ENCODE measurements around the gene CFAP126.

Gene CFAP126

DNA sequence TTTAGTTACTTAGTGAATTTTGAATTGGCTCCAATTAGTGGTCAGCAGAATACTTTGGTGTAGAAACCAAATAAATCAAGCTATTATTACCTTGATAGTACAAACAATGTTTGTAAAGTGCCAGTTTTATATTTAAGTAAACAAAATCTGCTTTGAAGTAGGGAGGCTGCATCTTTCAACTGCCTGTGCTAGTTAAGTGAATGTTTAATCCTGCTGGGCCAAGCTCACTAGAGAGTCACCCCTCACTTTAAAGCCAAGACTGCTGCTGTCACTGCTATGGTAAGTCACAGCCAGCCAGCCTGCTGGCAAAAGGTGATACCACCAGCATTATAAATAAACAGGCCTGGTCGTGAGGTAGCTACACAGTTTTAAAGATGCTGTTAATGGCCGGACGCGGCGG, 10.3 kb upstream of the CFAP126 start:
- Histone ChIP-seq H4K20me1 (ENCODE audit: insufficient read depth, low read length) (no peaks in the 10 kb centered on the region), H3K4me3 (ENCODE audit: low read length) (no peak overlapping the region), H3K4me1 (ENCODE audit: low read length) (peaks cover 10% of the 10 kb centered on the region), H3K79me2 (ENCODE audit: low read length) (no peaks in the 10 kb centered on the region), H3K27me3 (ENCODE audit: low read depth, low read length) (no peaks in the 10 kb centered on the region), H2AFZ (ENCODE audit: low read depth, low read length) (no peak overlapping the region), H3K36me3 (replicated peaks; ENCODE audit: low read depth, low read length) (no peaks in the 10 kb centered on the region), H3K4me2 (ENCODE audit: low read length) (no peak overlapping the region), H3K9me3 (ENCODE audit: insufficient read depth, low read length) (no peaks in the 10 kb centered on the region), H3K9ac (ENCODE audit: low read length) (no peak overlapping the region), H3K27ac (ENCODE audit: low read length) (no peak overlapping the region)
- TF ChIP-seq EZH2phosphoT487 (IDR thresholded peaks at IDR 0.05; ENCODE audit: low read depth): no peak
- TF ChIP-seq, protein P1, sequence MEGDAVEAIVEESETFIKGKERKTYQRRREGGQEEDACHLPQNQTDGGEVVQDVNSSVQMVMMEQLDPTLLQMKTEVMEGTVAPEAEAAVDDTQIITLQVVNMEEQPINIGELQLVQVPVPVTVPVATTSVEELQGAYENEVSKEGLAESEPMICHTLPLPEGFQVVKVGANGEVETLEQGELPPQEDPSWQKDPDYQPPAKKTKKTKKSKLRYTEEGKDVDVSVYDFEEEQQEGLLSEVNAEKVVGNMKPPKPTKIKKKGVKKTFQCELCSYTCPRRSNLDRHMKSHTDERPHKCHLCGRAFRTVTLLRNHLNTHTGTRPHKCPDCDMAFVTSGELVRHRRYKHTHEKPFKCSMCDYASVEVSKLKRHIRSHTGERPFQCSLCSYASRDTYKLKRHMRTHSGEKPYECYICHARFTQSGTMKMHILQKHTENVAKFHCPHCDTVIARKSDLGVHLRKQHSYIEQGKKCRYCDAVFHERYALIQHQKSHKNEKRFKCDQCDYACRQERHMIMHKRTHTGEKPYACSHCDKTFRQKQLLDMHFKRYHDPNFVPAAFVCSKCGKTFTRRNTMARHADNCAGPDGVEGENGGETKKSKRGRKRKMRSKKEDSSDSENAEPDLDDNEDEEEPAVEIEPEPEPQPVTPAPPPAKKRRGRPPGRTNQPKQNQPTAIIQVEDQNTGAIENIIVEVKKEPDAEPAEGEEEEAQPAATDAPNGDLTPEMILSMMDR (IDR thresholded peaks at IDR 0.05; ENCODE audit: low read depth, low read length): no peak

DNA sequence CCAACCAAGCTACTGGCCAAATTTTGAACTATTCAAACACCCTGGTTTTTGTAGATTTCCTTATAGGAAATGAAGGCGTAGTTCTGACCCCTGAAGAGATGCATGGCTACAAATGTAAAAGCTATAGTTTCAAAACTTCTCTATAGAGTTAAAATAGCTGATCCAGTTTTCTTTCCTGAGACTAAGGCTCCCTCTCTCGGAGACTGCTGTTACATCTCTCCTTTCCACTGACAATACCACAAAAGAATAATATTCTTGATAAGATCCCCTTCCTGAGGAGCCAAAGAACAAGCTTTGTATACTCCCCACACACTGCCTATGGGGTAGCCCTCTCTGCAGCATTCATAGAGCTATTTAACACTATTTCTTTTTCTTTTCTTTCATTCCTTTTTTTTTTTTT, 6.7 kb upstream of the CFAP126 start:
- no peak overlapping the region for H3K4me3 ChIP-seq (ENCODE audit: low read length)
- TF ChIP-seq EZH2phosphoT487 (IDR thresholded peaks at IDR 0.05; ENCODE audit: low read depth): no peak
- TF ChIP-seq, protein P1 (IDR thresholded peaks at IDR 0.05; ENCODE audit: low read depth, low read length): no peak; the same call in 1 of the 2 replicates

DNA sequence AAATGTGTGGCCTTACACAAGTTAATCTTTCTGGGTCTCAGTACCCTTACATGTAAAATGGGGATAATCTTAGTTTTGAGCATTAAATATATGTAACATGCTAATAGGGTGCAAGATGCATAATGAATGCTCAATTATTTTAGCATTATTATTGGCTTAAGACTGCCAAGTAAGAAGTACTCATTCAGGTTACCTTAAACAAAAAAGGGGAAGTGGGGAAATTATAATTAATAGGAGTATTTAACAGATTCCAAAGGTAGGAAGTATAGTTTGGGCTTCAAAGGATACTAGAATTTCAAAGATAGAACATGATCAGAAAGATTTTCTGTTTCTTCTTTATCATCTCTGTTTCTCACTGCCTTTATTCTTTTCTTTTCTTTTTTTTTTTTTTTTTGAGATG, 5.8 kb upstream of the CFAP126 start:
- no peak overlapping the region for H2AFZ ChIP-seq (ENCODE audit: low read depth, low read length)
- no peak overlapping the region for H3K4me2 ChIP-seq (ENCODE audit: low read length)
- H3K4me3 ChIP-seq (ENCODE audit: low read length): no peak overlapping the region
- H3K4me1 ChIP-seq (ENCODE audit: low read length): peaks cover 3% of the 10 kb centered on the region; the same call in 1 of the 2 replicates
- no peak overlapping the region for H3K27ac ChIP-seq (ENCODE audit: low read length)
- TF ChIP-seq, protein P1 (IDR thresholded peaks at IDR 0.05; ENCODE audit: low read depth, low read length): no peak
- TF ChIP-seq EZH2phosphoT487 (IDR thresholded peaks at IDR 0.05; ENCODE audit: low read depth): no peak
- no peak overlapping the region for H3K9ac ChIP-seq (ENCODE audit: low read length)
- no peaks in the 10 kb centered on the region for H3K36me3 ChIP-seq (replicated peaks; ENCODE audit: low read depth, low read length)
- no peaks in the 10 kb centered on the region for H3K79me2 ChIP-seq (ENCODE audit: low read length)
- H4K20me1 ChIP-seq (ENCODE audit: insufficient read depth, low read length): no peaks in the 10 kb centered on the region
- no peaks in the 10 kb centered on the region for H3K27me3 ChIP-seq (ENCODE audit: low read depth, low read length)
- no peaks in the 10 kb centered on the region for H3K9me3 ChIP-seq (ENCODE audit: insufficient read depth, low read length)

More for the DNA sequence above, 6.7 kb upstream of the CFAP126 start:
- H3K27me3 ChIP-seq (ENCODE audit: low read depth, low read length): no peaks in the 10 kb centered on the region
- H3K36me3 ChIP-seq (replicated peaks; ENCODE audit: low read depth, low read length): no peaks in the 10 kb centered on the region
- H3K9ac ChIP-seq (ENCODE audit: low read length): no peak overlapping the region
- H2AFZ ChIP-seq (ENCODE audit: low read depth, low read length): no peak overlapping the region
- H4K20me1 ChIP-seq (ENCODE audit: insufficient read depth, low read length): no peaks in the 10 kb centered on the region
- no peaks in the 10 kb centered on the region for H3K79me2 ChIP-seq (ENCODE audit: low read length)
- no peak overlapping the region for H3K27ac ChIP-seq (ENCODE audit: low read length)
- H3K9me3 ChIP-seq (ENCODE audit: insufficient read depth, low read length): no peaks in the 10 kb centered on the region
- H3K4me2 ChIP-seq (ENCODE audit: low read length): no peak overlapping the region
- H3K4me1 ChIP-seq (ENCODE audit: low read length): peaks cover 3% of the 10 kb centered on the region; the same call in 1 of the 2 replicates

DNA sequence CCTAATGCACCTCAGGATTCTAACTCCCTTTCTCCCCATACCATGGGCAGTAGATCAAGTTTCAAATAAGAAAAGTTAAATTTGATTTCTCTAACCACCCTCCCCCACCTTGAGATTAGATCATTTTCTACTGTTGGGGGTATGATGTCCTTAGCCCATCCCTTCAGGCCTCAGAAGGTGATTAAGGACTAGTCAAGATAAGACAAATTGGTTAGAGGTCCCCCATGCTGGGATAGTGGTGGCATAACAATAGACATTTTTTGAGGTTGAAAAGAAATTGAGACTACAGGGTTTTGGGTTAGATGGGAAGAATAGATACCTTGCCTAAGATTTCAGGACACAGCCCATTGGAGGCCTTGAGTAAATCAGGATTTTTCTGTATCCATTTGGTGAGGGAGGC, 2.5 kb downstream of the CFAP126 start:
- Histone ChIP-seq H3K36me3 (replicated peaks; ENCODE audit: low read depth, low read length) (peaks cover 11% of the 10 kb centered on the region), H3K4me3 (ENCODE audit: low read length) (no peak overlapping the region), H3K79me2 (ENCODE audit: low read length) (no peaks in the 10 kb centered on the region), H3K27me3 (ENCODE audit: low read depth, low read length) (no peaks in the 10 kb centered on the region), H3K9me3 (ENCODE audit: insufficient read depth, low read length) (no peaks in the 10 kb centered on the region), H3K4me1 (ENCODE audit: low read length) (peaks cover 9% of the 10 kb centered on the region), H3K27ac (ENCODE audit: low read length) (no peak overlapping the region), H3K9ac (ENCODE audit: low read length) (no peak overlapping the region), H2AFZ (ENCODE audit: low read depth, low read length) (no peak overlapping the region), H4K20me1 (ENCODE audit: insufficient read depth, low read length) (no peaks in the 10 kb centered on the region), H3K4me2 (ENCODE audit: low read length) (no peak overlapping the region)
- TF ChIP-seq EZH2phosphoT487 (IDR thresholded peaks at IDR 0.05; ENCODE audit: low read depth): no peak
- TF ChIP-seq, protein P1 (IDR thresholded peaks at IDR 0.05; ENCODE audit: low read depth, low read length): no peak
